ENCODE data around the gene CCL22.
"Not testable (repeated sequence)": the region's sequence is repeated elsewhere in the genome, so short reads cannot be mapped to it uniquely, and the experiment has no call there.

Gene CCL22

DNA sequence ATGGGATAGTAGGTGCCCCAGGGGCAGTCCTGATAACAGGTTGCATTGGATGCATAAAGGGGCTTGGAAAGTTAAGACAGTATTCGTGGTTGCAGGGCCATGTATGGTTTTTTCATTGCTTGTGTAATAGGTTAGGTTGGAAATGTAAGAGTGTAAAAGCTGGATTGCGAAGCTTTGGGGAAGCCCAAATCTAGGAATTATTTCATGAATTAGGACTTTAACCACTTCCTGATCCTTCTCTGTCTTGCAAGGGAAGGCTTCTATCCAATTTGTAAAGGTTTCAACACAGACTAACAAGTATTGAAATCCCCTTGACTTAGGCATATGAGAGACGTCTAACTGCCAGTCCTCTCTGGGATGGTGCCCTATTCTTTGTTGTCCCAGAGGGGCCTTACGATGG lies 38.2 kb downstream of the CCL22 start:
- DNase-seq, result no peak

DNA sequence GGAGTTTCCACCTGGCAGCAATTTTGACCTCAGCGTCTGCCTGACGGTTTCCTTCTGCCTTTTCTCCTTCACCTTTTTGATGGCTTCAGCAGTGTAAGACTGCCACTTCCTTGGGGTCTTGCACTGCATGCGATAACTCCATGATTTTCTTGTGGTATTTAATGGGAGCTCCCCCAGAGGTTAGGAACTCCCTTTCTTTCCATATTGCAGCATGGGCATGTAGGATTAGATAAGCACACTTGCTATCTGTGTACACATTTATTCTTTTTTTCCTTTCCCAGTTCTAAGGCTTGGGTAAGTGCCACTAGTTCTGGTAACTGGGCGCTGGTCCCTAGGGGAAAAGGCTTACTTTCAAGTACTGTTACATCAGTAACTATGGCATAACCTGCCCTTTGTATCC lies 38.9 kb downstream of the CCL22 start:
- DNase-seq, result not testable (repeated sequence)

GRCh38 chr16:57401943-57402640 lies 43.5 kb downstream of the CCL22 start:
- DNase-seq, result no peak

DNA sequence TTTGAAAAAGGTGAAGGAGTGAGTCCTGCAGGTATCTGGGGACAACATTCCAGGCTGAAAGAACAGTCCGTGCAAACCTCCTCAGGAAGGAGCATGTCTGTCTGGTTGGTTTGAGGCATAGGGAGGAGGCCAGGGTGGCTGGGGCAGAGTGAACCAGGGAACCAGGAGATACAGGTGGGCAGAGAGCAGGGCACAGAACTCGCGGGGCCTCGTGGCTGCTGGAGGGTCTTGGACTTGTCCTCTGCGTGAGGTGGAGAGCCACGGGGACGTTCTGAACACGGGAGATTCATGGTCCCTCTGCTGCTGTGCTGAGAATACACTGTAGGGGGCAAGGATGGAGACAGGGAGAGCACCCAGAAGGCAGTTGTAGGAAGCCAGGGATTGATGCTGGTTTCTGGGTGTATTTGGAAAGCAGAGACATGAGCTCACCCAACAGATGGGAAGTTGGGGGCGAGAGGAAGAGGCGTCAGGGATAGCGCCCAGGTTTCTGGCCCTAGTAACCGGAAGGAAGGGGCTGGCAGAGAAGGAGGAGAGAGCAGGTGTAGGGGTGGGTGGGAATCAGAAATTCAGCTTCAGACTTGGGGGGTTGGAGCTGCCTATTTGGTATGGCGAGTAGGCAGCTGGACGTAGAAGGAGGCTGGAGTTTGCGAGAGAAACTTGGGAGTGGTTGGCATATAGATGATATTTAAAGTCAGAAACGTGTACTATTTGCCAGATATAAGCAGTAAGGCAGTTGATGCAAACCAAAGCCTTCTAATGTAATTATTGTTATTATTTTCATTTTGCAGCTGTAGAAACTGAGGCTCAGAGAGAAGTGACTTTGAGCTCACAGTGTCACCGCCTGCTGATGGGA lies 45.6 kb downstream of the CCL22 start, which contains the start of gene CCL17:
Gene CCL17, plus strand, starts transcription at position 803 of the 853 bp plus-strand sequence. CDS start 9,166 bp downstream, outside the sequence.
- no peak for DNase-seq

DNA sequence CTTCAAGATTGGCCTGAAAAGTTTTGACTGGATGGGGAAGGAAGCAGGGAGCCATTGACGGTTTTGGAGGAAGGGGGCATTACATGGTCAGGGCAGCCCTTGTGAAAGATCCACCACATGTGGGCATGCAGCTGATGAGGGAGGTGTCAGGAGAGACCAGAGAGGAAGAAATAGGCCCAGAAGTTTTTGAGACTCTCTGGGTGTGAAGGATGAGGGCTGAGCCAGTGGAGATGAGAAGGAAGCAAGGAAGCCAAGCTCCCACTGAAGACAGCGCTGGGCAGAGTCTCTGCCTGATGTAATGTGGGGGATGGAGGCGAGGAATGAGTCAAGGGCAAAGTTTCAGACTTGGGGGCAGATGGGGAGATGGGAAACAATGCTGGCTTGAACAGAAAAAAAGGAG lies 46.5 kb downstream of the CCL22 start:
- DNase-seq, result no peak

GRCh38 chr16:57406881-57407280 lies 48.3 kb downstream of the CCL22 start:
- no peak for DNase-seq

GRCh38 chr16:57407521-57408353 lies 49.2 kb downstream of the CCL22 start:
- no peak for DNase-seq

DNA sequence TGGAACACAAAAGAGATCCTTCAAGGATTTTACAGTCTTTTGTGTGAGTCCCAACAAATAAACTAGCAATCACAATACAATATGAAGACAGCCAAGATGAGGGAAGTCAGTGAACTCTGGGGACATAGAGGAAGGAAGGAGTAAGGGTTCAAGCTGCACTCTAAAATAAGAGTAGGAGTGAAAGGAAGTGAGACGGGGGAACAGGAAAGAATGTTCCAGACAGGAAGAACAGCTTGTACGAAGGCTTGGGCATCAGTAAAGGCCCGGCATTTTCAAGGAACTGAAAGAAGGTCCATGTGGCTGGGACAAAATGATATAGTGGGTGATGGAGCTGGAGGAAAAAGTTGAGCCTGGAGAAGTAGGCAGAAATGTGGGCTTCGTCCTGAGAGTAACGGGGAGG lies 50.5 kb downstream of the CCL22 start:
- no peak for DNase-seq

DNA sequence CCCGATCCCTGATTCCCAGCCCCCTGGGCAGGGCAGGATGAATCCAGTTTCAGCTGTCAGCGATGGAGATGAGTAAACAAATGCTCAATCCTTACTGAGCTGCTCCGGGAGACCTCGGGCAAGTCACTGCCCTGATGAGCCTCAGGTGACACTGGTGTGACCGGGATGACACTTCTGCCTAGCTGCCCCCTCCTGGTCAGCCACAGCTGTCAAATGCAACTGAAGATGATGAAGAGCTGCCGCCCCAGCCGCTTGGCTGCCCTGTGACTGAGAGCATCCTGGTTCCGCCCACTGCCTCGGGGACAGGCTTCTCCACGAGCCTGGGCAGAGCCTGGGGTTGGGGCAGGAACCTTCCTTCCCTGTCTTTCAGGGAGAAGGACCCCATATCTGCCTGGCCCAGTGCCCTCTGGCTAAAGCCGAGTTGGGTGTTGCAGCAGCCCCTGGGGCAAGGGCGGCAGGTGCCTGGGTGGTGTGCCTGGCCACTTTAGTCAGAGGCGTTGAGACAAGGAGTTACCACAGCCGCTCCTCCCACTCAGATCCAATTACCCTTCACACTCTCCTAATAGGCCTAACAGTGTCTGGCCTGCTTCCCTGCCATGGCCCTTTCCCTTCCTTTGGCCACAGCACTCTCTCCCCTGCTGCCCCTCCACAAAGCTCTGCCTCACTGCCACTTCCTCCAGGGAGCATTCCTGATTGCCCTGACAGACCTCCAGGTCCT lies 51.4 kb downstream of the CCL22 start:
- no peak for DNase-seq

DNA sequence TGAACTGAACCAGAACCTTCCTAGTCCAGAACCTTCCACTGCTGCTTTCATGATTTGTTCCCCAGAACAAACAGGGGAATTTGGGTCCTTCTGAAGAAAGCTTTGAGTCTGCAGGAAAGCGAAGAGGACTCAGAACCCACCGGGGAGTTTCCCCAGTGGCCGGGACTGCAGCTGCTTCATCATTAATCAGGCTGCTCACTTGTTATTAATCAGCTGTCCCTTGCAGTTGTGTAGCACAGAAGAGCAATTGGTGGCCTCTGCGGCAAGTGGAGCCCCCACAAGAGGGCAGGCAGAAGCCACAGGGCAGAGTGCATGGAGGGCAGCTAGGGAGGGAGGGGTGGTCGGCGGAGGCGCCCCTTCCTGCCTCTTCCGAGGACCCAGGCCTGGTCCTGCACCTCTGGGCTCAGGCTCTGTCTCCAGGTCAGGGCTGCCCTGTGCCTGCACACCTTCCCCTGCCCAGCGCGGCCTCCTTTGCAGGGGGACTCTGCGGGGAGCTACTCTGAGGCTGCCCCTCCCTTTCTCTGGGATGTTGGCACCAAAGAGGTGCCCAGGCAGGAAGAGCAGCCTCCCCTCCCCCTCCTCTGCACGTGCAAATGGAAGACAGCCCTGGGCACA lies 52.9 kb downstream of the CCL22 start:
- DNase-seq, result no peak

GRCh38 chr16:57412584-57412983 lies 54.0 kb downstream of the CCL22 start:
- DNase-seq, result no peak

- DNase-seq, result no peak
Measured at GRCh38 chr16:57413301-57413730, 54.7 kb downstream of the CCL22 start.

GRCh38 chr16:57413733-57414132 lies 55.1 kb downstream of the CCL22 start:
- DNase-seq, result no peak

All from activated CD4-positive, alpha-beta T cell treated with anti-CD3 and anti-CD28 coated beads, Interleukin-10, Interleukin-2, amounts not matched to agents 100 ng/mL and 50 ng/mL, durations not matched to agents 16 hours and 8 hours (primary cell).